Measurements from ENCODE around the gene RALBP1.

The RALBP1 gene

DNA sequence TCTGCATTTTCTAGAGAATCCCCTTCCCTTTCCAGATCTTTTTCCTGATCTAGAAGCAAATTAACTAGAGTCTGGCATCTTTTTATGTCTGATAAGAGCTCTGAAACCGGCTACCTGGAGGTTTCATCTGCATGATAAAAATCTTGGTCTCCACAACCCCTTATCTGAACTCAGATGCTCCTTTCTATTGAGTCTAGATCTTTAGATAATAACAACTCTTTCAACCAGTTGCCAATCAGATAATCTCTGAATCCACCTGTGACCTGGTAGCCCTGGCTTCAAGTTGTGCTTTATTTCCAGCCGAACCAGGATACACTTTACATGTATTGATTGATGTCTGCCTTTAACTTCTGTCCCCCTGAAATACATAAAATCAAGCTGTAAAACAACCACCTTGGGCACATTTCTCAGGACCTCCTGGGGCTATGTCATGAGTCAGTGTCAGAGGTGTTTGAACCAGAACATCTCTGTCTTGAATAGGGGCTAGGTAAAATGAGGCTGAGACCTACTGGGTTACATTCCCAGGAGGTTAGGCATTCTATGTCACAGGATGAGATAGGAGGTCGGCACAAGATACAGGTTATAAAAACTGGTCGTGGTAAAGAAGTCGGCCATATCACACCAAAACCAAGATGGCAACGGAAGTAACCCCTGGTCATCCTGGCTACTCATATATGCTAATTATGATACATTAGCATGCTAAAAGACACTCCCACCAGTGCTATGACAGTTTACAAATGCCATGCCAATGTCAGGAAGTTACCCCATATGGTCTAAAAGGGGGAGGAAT lies 20.8 kb downstream of the RALBP1 start:
- no peak for TF ChIP-seq PAX5 (IDR thresholded peaks at IDR 0.05; ENCODE audit: insufficient read depth, low read length, severe bottlenecking)
- no peak for TF ChIP-seq POU2F2 (IDR thresholded peaks at IDR 0.05; ENCODE audit: low read depth, low read length)
- TF ChIP-seq POLR2A (IDR thresholded peaks at IDR 0.05; ENCODE audit: low read depth, low read length) = no peak
- TF ChIP-seq POLR2AphosphoS5 (IDR thresholded peaks at IDR 0.05; ENCODE audit: low read depth, low read length) = no peak
- TF ChIP-seq TAF1 (IDR thresholded peaks at IDR 0.05; ENCODE audit: low read depth, low read length) = no peak
- no peak for TF ChIP-seq SPI1 (IDR thresholded peaks at IDR 0.05; ENCODE audit: low read depth, low read length)
- DNase-seq (ENCODE audit: insufficient read length, low spot score) = no peak
- FAIRE-seq = no peak

DNA sequence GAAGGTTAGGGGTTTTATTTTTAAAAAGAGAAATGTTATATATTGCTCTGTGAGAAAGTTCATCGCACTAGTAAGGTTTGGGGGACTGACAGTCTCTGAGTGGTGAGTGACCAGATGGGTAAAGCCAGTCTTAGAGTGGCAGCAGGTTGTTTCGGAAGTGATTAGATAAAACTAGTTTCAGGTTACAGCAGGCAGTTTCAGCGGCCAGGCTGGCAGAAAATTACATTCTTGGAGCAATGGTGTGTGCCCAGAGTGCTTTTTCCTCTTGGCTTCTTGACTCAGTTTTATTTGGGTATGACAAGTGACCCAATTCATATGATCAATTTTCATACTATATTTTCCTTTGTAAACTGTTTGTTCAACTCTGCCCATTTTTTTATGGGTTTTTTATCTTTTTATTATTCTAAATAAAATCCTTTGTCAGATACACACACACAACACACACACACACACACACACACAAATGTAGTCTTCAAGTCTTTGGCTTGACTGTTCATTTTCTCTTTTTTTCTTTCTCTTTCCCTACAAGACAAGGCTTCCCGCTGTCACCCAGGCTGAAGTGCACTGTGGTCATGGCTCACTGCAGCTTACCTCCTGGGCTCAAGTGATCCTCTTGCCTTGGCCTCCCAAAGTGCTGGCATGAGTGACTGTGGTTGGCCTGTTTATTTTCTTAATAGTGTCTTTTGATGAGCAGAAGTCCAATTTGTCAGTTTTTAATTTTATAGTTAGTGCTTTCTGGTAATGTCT lies 30.9 kb downstream of the RALBP1 start:
- DNase-seq (ENCODE audit: insufficient read length, low spot score) (no peak), FAIRE-seq (peak; percentile 5)
- no peak for TF ChIP-seq PAX5 (IDR thresholded peaks at IDR 0.05; ENCODE audit: insufficient read depth, low read length, severe bottlenecking)
- TF ChIP-seq POU2F2 (IDR thresholded peaks at IDR 0.05; ENCODE audit: low read depth, low read length) = no peak
- TF ChIP-seq SPI1 (IDR thresholded peaks at IDR 0.05; ENCODE audit: low read depth, low read length) = no peak
- TF ChIP-seq TAF1 (IDR thresholded peaks at IDR 0.05; ENCODE audit: low read depth, low read length) = no peak
- no peak for TF ChIP-seq POLR2AphosphoS5 (IDR thresholded peaks at IDR 0.05; ENCODE audit: low read depth, low read length)
- no peak for TF ChIP-seq POLR2A (IDR thresholded peaks at IDR 0.05; ENCODE audit: low read depth, low read length)

DNA sequence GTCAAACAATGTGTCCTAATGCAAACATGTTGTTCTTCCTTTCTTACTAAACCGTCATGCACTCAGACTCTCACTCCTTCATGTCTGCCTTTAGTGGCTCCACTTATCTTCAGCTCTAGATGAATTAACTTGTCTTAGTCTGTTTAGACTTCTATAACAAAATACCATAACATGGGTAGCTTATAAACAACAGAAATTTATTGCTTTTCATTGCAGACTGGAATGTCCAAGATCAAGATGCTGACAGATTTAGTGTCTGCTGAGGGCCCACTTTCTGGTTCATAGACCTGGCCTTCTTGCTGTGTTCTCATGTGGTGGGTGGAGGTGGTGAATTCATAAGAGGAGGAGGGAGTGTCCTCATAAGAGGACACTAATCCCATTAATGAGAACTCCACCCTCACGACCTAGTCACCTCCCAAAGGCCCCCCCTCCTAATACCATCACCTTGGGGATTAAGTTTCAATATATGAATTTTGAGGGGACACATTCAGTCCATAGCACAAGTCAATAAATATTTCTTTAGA lies 32.3 kb downstream of the RALBP1 start:
- TF ChIP-seq PAX5 (IDR thresholded peaks at IDR 0.05; ENCODE audit: insufficient read depth, low read length, severe bottlenecking) = no peak
- no peak for TF ChIP-seq TAF1 (IDR thresholded peaks at IDR 0.05; ENCODE audit: low read depth, low read length)
- TF ChIP-seq POLR2A (IDR thresholded peaks at IDR 0.05; ENCODE audit: low read depth, low read length) = no peak
- no peak for TF ChIP-seq SPI1 (IDR thresholded peaks at IDR 0.05; ENCODE audit: low read depth, low read length)
- DNase-seq (ENCODE audit: insufficient read length, low spot score) (no peak), FAIRE-seq (no peak)

DNA sequence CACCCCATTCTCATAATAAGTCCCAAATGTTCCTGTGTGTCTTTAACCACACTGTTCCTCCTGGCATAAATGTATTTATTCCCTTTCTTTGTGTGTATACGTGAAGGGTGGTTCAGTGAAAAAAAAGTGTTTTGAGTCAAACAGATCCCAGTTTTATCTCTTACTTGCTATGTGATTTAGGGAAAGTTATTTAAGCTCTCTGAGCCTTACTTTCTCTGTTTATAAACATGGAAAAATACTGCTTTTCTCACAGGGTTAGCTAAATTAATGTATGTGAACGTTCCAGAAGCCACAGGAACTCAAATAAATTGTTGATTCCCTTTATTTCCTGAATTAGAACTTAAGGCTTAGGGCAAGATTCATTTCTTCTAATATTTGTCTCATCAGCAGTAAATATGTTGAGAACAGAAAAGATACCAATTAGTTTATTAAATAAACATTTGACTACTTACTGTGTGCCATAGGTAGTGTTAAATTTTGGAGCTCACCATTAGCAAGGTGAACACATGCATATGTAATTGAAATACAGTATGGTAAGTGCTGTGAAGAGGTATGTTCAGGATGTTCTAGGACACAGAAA lies 33.2 kb downstream of the RALBP1 start:
- no peak for FAIRE-seq
- no peak for TF ChIP-seq POLR2A (IDR thresholded peaks at IDR 0.05; ENCODE audit: low read depth, low read length)
- TF ChIP-seq TAF1 (IDR thresholded peaks at IDR 0.05; ENCODE audit: low read depth, low read length) = no peak
- no peak for TF ChIP-seq POU2F2 (IDR thresholded peaks at IDR 0.05; ENCODE audit: low read depth, low read length)
- no peak for TF ChIP-seq POLR2AphosphoS5 (IDR thresholded peaks at IDR 0.05; ENCODE audit: low read depth, low read length)
- TF ChIP-seq SPI1 (IDR thresholded peaks at IDR 0.05; ENCODE audit: low read depth, low read length) = no peak
- no peak for TF ChIP-seq PAX5 (IDR thresholded peaks at IDR 0.05; ENCODE audit: insufficient read depth, low read length, severe bottlenecking)
- DNase-seq (ENCODE audit: insufficient read length, low spot score) = no peak

DNA sequence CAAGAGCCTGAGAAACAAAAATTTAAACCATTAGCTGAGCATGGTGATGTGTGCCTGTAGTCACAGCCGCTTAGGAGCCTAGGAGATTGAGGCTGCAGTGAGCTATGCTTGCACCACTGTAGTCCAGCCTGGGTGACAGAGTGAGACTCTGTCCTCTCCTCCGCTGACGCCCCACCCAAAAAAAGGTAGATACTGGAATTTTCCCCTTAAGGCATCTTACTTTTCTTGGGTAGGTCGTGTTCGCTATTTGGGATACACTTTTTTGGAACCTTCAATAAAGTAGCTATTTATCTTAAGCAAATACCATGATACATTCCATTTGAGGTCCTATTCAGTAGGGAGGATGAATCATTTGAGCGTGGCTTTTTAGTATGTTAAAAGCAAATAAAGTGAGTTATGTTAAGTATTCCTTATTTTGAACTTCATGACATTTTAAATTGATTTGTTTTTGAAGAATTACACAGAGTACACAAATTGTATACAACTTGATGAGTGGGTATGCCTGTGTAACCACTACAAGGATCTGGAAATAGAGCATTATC lies 38.7 kb downstream of the RALBP1 start:
- DNase-seq (ENCODE audit: insufficient read length, low spot score) (no peak), FAIRE-seq (no peak)
- no peak for TF ChIP-seq SPI1 (IDR thresholded peaks at IDR 0.05; ENCODE audit: low read depth, low read length)
- no peak for TF ChIP-seq PAX5 (IDR thresholded peaks at IDR 0.05; ENCODE audit: insufficient read depth, low read length, severe bottlenecking)
- TF ChIP-seq POU2F2 (IDR thresholded peaks at IDR 0.05; ENCODE audit: low read depth, low read length) = no peak
- TF ChIP-seq POLR2AphosphoS5 (IDR thresholded peaks at IDR 0.05; ENCODE audit: low read depth, low read length) = no peak
- TF ChIP-seq TAF1 (IDR thresholded peaks at IDR 0.05; ENCODE audit: low read depth, low read length) = no peak
- TF ChIP-seq POLR2A (IDR thresholded peaks at IDR 0.05; ENCODE audit: low read depth, low read length) = no peak

DNA sequence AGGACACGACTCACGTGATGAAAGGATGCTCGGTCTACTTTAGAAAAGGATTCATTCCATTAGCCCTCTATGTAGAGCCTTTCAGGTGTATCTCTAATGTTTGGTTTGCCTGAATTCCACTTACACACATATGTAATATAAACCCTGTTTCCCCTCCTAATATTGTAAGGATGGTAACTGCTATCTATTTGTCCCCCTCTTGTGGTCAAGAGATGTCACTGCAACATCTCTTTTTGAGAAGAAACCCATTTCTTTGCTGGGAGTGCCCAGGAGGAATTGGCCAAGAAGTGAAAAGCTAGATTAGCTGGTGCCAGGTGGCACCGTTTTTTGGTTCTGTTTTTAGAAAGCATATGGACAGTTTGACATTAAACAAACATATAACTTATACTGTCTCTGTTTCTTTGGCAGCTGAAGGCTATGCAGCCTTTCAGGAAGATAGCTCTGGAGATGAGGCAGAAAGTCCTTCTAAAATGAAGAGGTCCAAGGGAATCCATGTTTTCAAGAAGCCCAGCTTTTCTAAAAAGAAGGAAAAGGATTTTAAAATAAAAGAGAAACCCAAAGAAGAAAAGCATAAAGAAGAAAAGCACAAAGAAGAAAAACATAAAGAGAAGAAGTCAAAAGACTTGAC lies 41.2 kb downstream of the RALBP1 start:
- peak; percentile 87 for FAIRE-seq
- TF ChIP-seq POU2F2 (IDR thresholded peaks at IDR 0.05; ENCODE audit: low read depth, low read length) (no peak), TAF1 (IDR thresholded peaks at IDR 0.05; ENCODE audit: low read depth, low read length) (no peak), SPI1 (IDR thresholded peaks at IDR 0.05; ENCODE audit: low read depth, low read length) (no peak), POLR2A (IDR thresholded peaks at IDR 0.05; ENCODE audit: low read depth, low read length) (no peak), PAX5 (IDR thresholded peaks at IDR 0.05; ENCODE audit: insufficient read depth, low read length, severe bottlenecking) (no peak), POLR2AphosphoS5 (IDR thresholded peaks at IDR 0.05; ENCODE audit: low read depth, low read length) (no peak)
- DNase-seq (ENCODE audit: insufficient read length, low spot score) = no peak

DNA sequence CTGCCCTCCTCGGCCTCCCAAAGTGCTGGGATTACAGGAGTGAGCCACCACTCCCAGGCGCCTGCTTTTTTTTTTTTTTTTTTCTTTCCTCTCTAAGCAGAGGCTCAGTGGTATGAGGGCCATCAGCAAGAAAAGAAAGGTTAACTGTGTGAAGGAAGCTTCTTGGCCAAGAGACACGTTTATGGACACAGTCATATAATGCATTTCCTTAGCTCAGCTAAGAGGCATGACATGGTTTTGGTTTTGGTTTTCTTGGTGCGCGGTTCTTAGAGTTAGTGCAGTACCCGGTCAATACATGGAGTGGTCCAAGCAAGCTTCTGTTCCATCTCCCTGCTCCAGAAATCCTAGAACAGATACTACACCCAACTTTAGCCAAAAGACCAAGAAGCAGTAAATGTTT lies 42.6 kb downstream of the RALBP1 start:
- no peak for TF ChIP-seq TAF1 (IDR thresholded peaks at IDR 0.05; ENCODE audit: low read depth, low read length)
- no peak for TF ChIP-seq SPI1 (IDR thresholded peaks at IDR 0.05; ENCODE audit: low read depth, low read length)
- TF ChIP-seq POU2F2 (IDR thresholded peaks at IDR 0.05; ENCODE audit: low read depth, low read length) = no peak
- TF ChIP-seq PAX5 (IDR thresholded peaks at IDR 0.05; ENCODE audit: insufficient read depth, low read length, severe bottlenecking) = no peak
- TF ChIP-seq POLR2AphosphoS5 (IDR thresholded peaks at IDR 0.05; ENCODE audit: low read depth, low read length) = no peak
- no peak for TF ChIP-seq POLR2A (IDR thresholded peaks at IDR 0.05; ENCODE audit: low read depth, low read length)
- FAIRE-seq (no peak), DNase-seq (ENCODE audit: insufficient read length, low spot score) (no peak)

DNA sequence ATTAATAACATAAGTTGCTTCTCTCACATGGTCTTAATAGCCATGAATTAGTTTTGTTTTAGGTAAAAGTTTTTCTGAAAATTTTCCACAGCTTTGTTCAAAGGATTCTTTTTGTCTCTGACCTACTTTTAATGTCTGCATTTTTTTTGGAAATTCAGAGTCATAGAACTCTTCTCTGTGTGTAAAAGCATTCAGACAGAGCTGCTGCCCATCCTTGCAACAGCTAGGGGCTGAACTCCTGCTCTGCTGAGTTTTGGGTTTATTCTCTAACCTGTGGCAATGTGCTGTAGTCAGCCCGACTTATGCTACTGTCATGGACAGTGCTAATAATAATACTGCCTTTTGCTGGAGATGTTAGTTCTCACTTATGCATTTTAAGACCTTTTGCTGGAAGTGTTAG lies 44.1 kb downstream of the RALBP1 start:
- TF ChIP-seq POLR2A (IDR thresholded peaks at IDR 0.05; ENCODE audit: low read depth, low read length) (no peak), POU2F2 (IDR thresholded peaks at IDR 0.05; ENCODE audit: low read depth, low read length) (no peak), PAX5 (IDR thresholded peaks at IDR 0.05; ENCODE audit: insufficient read depth, low read length, severe bottlenecking) (no peak), POLR2AphosphoS5 (IDR thresholded peaks at IDR 0.05; ENCODE audit: low read depth, low read length) (no peak), SPI1 (IDR thresholded peaks at IDR 0.05; ENCODE audit: low read depth, low read length) (no peak), TAF1 (IDR thresholded peaks at IDR 0.05; ENCODE audit: low read depth, low read length) (no peak)
- DNase-seq (ENCODE audit: insufficient read length, low spot score) = no peak
- FAIRE-seq = no peak

Data from GM12891 (cell line).